Endothelial cell (in vitro differentiated cells): ENCODE measurements around the gene MPND. TPM values are rescaled to one million over a fixed set of nuclear protein-coding genes. Genes with fewer than 3 reads are reported as not detected.
A peak's percentile ranks its signal among the peaks of the same experiment; 100 is the strongest.

Experiments used
- DNase-seq: peaks from one replicate; pipeline ENCODE4 v3.0.0; 2021; ENCODE audit warnings: low spot score
- H3K27ac Mint-ChIP-seq: one replicate; pipeline ENCODE4 v1.8.0; 2021; ENCODE audit warnings: mixed read lengths, inconsistent platforms; ENCODE audit not compliant: unreplicated experiment
- H3K27me3 Mint-ChIP-seq: one replicate; pipeline ENCODE4 v1.8.0; 2021; ENCODE audit warnings: mild to moderate bottlenecking, moderate library complexity, mixed read lengths, inconsistent platforms; ENCODE audit not compliant: unreplicated experiment
- H3K36me3 Mint-ChIP-seq: one replicate; pipeline ENCODE4 v1.8.0; 2021; ENCODE audit warnings: mild to moderate bottlenecking, low read depth, mixed read lengths, inconsistent platforms; ENCODE audit not compliant: unreplicated experiment
- H3K4me1 Mint-ChIP-seq: one replicate; pipeline ENCODE4 v1.8.0; 2021; ENCODE audit warnings: mild to moderate bottlenecking, mixed read lengths, inconsistent platforms; ENCODE audit not compliant: unreplicated experiment
- H3K4me3 Mint-ChIP-seq: one replicate; pipeline ENCODE4 v1.8.0; 2021; ENCODE audit warnings: mild to moderate bottlenecking, mixed read lengths, inconsistent platforms; ENCODE audit not compliant: unreplicated experiment
- H3K9me3 Mint-ChIP-seq: one replicate; pipeline ENCODE4 v1.8.0; 2021; ENCODE audit warnings: mixed read lengths, inconsistent platforms; ENCODE audit not compliant: unreplicated experiment
- total RNA-seq: library from RNA; stranded (reverse); fragmentation: NEBNext Ultra II Directional; extraction: Animal tissue kit (Norgen Biotek cat#: 25700); gene quantifications from one replicate; pipeline ENCODE4 v1.2.1, GENCODE V29; 2021; ENCODE audit not compliant: unreplicated experiment
- TF ChIP-seq, protein P1 (sequence below): fragments of 200-600 bp; sonication (generic); IDR thresholded peaks from one replicate; pipeline ENCODE4 v1.5.0; 2021; ENCODE audit warnings: antibody characterized with exemption; ENCODE audit not compliant: unreplicated experiment

MPND gene
- total RNA-seq, 1 donor from 2014 or later = 18.3 TPM

DNA sequence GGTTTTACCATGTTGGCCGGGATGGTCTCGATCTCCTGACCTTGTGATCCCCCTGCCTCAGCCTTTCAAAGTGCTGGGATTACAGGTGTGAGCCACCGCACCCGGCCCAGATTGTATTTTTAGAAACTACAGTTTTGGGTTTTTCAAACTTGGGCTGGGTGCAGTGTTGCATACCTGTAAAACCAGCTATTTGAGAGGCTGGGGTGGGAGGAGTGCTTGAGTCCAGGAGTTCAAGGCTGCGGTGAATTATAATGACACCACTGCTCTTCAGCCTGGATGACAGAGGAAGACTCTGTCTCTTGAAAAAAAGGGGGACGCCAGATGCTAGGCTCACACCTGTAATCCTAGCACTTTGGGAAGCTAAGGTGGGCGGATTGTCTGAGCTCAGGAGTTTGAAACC, 63.3 kb downstream of the MPND start:
- H3K36me3 Mint-ChIP-seq = no peaks in the 10 kb centered on the region
- DNase-seq = no peak
- TF ChIP-seq, protein P1, sequence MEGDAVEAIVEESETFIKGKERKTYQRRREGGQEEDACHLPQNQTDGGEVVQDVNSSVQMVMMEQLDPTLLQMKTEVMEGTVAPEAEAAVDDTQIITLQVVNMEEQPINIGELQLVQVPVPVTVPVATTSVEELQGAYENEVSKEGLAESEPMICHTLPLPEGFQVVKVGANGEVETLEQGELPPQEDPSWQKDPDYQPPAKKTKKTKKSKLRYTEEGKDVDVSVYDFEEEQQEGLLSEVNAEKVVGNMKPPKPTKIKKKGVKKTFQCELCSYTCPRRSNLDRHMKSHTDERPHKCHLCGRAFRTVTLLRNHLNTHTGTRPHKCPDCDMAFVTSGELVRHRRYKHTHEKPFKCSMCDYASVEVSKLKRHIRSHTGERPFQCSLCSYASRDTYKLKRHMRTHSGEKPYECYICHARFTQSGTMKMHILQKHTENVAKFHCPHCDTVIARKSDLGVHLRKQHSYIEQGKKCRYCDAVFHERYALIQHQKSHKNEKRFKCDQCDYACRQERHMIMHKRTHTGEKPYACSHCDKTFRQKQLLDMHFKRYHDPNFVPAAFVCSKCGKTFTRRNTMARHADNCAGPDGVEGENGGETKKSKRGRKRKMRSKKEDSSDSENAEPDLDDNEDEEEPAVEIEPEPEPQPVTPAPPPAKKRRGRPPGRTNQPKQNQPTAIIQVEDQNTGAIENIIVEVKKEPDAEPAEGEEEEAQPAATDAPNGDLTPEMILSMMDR = no peak
- peaks cover 16% of the 10 kb centered on the region for H3K4me1 Mint-ChIP-seq
- no peak overlapping the region for H3K4me3 Mint-ChIP-seq
- H3K27me3 Mint-ChIP-seq = peaks cover 3% of the 10 kb centered on the region
- H3K9me3 Mint-ChIP-seq = no peaks in the 10 kb centered on the region
- H3K27ac Mint-ChIP-seq = no peak overlapping the region

DNA sequence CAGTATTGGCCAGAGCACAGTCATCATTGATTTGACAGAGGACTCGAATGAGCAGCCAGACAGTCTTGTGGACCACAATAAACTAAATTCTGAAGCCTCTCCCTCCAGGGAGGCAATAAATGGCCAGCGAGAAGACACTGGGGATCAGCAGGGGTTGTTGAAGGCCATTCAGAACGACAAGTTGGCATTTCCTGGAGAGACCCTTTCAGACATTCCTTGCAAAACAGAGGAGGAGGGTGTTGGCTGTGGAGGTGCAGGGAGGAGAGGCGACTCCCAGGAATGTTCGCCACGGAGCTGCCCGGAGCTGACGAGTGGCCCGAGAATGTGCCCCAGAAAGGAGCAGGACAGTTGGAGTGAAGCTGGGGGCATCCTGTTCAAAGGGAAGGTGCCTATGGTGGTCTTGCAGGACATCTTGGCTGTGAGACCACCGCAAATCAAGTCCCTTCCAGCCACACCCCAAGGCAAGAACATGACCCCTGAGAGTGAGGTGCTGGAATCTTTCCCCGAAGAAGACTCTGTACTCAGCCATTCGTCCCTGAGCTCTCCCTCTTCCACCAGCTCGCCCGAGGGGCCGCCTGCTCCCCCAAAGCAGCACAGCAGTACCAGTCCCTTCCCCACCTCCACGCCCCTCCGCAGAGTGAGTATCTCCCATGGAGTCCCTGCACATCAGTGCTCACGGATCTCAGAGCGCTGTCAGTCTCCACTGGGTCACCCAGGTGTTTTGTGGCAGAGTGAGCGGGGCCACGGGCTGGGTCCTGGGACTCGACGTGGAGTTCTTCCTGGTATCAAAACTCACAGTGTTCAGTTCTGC, 66.0 kb downstream of the MPND start:
- TF ChIP-seq, protein P1 = no peak
- Mint-ChIP-seq H3K36me3 (peaks cover 1% of the 10 kb centered on the region), H3K9me3 (no peaks in the 10 kb centered on the region), H3K27me3 (peaks cover 3% of the 10 kb centered on the region), H3K27ac (peak overlapping the region; percentile 8), H3K4me1 (peaks cover 2% of the 10 kb centered on the region), H3K4me3 (no peak overlapping the region)
- no peak for DNase-seq

Other genes starting within 250 kb of the MPND start
- 153 TPM for gene MAP2K2, start 219.4 kb upstream of the MPND start, total RNA-seq
- gene CREB3L3, start 189.9 kb upstream of the MPND start, total RNA-seq = not detected
- gene SIRT6, start 161.0 kb upstream of the MPND start, total RNA-seq = 24.6 TPM
- gene ANKRD24, start 160.9 kb upstream of the MPND start, total RNA-seq = 0.82 TPM
- gene EBI3, start 114.0 kb upstream of the MPND start, total RNA-seq = 9.7 TPM
- gene YJU2, start 96.5 kb upstream of the MPND start, total RNA-seq = 15.4 TPM
- gene SHD, start 64.3 kb upstream of the MPND start, total RNA-seq = 0.90 TPM
- gene TMIGD2, start 41.2 kb upstream of the MPND start, total RNA-seq = not detected
- 19.0 TPM for gene FSD1, start 39.0 kb upstream of the MPND start, total RNA-seq
- 66.2 TPM for gene STAP2, start 4.7 kb upstream of the MPND start, total RNA-seq
- gene SH3GL1, start 57.0 kb downstream of the MPND start, total RNA-seq = 128 TPM
- gene CHAF1A, start 59.1 kb downstream of the MPND start, total RNA-seq = 29.8 TPM
- gene UBXN6, start 114.2 kb downstream of the MPND start, total RNA-seq = 45.7 TPM
- 107 TPM for gene HDGFL2, start 128.7 kb downstream of the MPND start, total RNA-seq
- gene PLIN4, start 174.9 kb downstream of the MPND start, total RNA-seq = 0.13 TPM
- gene PLIN5, start 191.7 kb downstream of the MPND start, total RNA-seq = 0.64 TPM
- 2.2 TPM for gene LRG1, start 196.5 kb downstream of the MPND start, total RNA-seq
- gene SEMA6B, start 216.1 kb downstream of the MPND start, total RNA-seq = 43.7 TPM